VCaP (cell line): ENCODE data around the gene KLF17.

Source experiments
- H3K27ac ChIP-seq: fragments of 450-650 bp; 2 replicates; pipeline ENCODE4 v1.5.1; 2017
- CTCF ChIP-seq: fragments of 450-650 bp; conservative IDR thresholded peaks from 2 replicates; pipeline ENCODE4 v1.5.1; 2017; ENCODE audit warnings: mild to moderate bottlenecking, moderate library complexity

Gene KLF17

GRCh38 chr1:44077421-44077820, 41.2 kb upstream of the KLF17 start:
- no peak for TF ChIP-seq CTCF
- no peak overlapping the region for H3K27ac ChIP-seq

DNA sequence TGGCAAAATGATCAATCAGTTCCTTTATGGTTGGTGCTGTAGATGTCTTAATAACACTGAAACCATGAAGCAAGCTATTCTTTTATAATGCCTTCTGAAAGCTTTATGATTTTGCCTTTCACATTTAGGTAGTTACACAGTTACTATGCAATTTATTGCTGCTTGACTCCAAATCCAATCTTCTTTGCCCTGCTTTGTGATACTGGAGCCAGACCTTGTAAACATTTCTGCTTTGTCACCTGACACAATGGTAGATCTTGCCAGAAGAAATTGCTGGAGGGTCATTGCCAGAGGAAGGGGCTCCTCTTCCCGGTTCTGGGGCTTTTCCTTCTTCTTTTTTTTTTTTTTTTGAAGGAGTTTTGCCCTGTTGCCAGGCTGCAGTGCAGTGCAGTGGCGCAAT, 40.5 kb upstream of the KLF17 start:
- TF ChIP-seq CTCF = no peak
- no peak overlapping the region for H3K27ac ChIP-seq

- no peak for TF ChIP-seq CTCF
- no peak overlapping the region for H3K27ac ChIP-seq
These were observed 39.1 kb upstream of the KLF17 start for GRCh38 chr1:44079566-44079965.

- H3K27ac ChIP-seq = no peak overlapping the region
- no peak for TF ChIP-seq CTCF
These were observed 33.5 kb upstream of the KLF17 start for GRCh38 chr1:44084998-44085675.

DNA sequence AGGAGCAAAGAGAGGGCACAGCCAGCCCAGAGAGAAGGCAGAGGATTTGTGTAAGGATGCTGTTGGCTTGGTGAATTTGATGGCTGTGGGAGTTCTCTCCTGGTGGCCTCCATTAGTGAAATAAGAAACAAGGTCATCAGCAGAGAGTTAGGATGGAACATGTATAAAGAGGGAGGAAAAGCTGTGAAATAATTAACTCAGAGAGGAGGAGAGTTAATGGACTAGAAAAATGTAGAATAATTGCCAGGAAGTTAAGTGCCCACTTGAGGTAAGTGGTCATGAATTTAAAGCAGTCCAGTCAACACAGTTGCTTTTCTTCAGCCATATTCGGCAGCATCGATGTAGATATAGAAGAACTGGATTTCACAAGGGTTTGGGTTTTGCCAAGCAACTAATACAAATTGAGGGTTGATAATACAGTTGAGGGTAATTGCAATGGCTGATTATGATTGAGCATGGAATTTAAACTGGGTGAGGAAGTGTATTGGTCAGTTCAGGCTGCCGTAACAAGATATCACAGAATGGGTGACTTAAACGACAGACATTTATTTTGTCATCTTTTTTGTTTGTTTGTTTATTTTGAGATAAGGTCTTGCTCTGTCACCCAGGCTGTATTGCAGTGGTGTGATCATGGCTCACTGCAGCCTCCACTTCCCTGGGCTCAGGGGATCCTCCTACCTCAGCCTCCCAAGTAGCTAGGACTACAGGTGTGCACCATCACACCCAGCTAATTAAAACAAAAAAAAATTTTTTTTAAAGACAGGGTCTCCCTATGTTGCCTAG, 31.7 kb upstream of the KLF17 start:
- TF ChIP-seq CTCF = no peak
- no peak overlapping the region for H3K27ac ChIP-seq

DNA sequence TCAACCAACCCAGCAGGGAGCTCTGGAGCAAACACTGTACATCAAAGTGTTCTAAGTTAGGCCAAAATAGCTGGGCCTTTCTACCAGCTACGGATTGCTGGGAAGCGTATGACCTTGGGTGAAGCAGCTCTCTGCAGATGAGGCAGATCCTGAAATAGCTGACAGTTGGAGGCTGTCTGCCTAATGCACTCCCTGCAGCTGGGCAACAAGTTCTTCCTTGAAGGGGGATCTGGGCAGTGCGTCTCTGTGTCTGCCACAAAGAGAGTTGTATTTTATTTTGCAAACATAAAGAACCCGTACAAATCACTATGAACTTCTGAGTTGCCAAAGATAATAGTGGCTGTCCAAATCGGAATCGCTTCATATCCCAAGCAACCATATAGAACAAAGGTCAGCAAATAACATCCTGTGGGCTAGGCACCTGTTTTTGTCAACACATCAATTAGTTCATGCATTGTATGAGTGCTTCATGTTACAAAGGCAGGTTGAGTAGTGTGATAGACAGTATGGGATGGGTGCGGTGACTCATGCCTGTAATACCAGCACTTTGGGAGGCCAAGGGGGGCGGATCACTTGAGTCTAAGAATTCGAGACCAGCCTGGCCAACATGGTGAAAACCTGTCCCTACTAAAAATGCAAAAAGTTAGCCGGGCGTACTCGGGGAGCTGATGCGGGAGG, 29.1 kb upstream of the KLF17 start:
- no peak overlapping the region for H3K27ac ChIP-seq

More for the DNA sequence above, 29.1 kb upstream of the KLF17 start:
- TF ChIP-seq CTCF = no peak
